HepG2 (cell line): ENCODE results near the gene ZNF581. TPM values are rescaled to one million over a fixed set of nuclear protein-coding genes. Genes with fewer than 3 reads are reported as not detected.
A peak's percentile ranks its signal among the peaks of the same experiment; 100 is the strongest.

ENCODE experiments used
- ARID2 ChIP-seq: sonication (generic); formaldehyde crosslinking; IDR thresholded peaks from 2 replicates; pipeline ENCODE4 v1.8.1; 2022; ENCODE audit warnings: mild to moderate bottlenecking, missing genetic modification reagents, borderline replicate concordance
- CBFB ChIP-seq: sonication (generic); formaldehyde crosslinking; IDR thresholded peaks from 2 replicates; pipeline ENCODE4 v1.4.0; 2020; ENCODE audit warnings: missing genetic modification reagents
- FOSL1 ChIP-seq: sonication (generic); formaldehyde crosslinking; IDR thresholded peaks from 2 replicates; pipeline ENCODE4 v1.9.0; 2021; ENCODE audit warnings: missing genetic modification reagents, borderline replicate concordance
- GABPB1 ChIP-seq: IDR thresholded peaks from 2 replicates; pipeline ENCODE4 v1.6.1; 2016; ENCODE audit warnings: mild to moderate bottlenecking, missing genetic modification reagents, moderate library complexity, missing compliant biosample characterization
- NR2F6 ChIP-seq, 2 experiments: IDR thresholded peaks; 2 replicates each; pipeline ENCODE4 v1.6.1; 2016; ENCODE audit warnings: antibody characterized with exemption in 1 of 2, mild to moderate bottlenecking in 1 of 2
- RFX1 ChIP-seq: fragments of 450-650 bp; IDR thresholded peaks from 2 replicates; pipeline ENCODE4 v1.6.1; 2017
- RXRB ChIP-seq: IDR thresholded peaks from 2 replicates; pipeline ENCODE4 v1.6.1; 2016; ENCODE audit warnings: borderline replicate concordance, missing genetic modification reagents, missing compliant biosample characterization
- SIX4 ChIP-seq: sonication (generic); formaldehyde crosslinking; IDR thresholded peaks from 2 replicates; pipeline ENCODE4 v1.4.0; 2020; ENCODE audit warnings: missing genetic modification reagents
- SRF ChIP-seq: IDR thresholded peaks from 2 replicates; pipeline ENCODE4 v1.6.1; 2011; ENCODE audit warnings: mild to moderate bottlenecking, low read depth, low read length, moderate library complexity
- ZNF205 ChIP-seq: IDR thresholded peaks from 2 replicates; pipeline ENCODE4 v1.6.1; 2018; ENCODE audit warnings: missing biosample characterization, missing genetic modification reagents
- ZNF235 ChIP-seq: sonication (generic); formaldehyde crosslinking; IDR thresholded peaks from 2 replicates; pipeline ENCODE4 v1.8.1; 2023; ENCODE audit warnings: mild to moderate bottlenecking, missing genetic modification reagents, borderline replicate concordance
- ZNF280D ChIP-seq: sonication (generic); formaldehyde crosslinking; IDR thresholded peaks from 2 replicates; pipeline ENCODE4 v1.5.1; 2020; ENCODE audit warnings: mild to moderate bottlenecking, missing genetic modification reagents
- ZNF691 ChIP-seq: sonication (generic); formaldehyde crosslinking; IDR thresholded peaks from 2 replicates; pipeline ENCODE4 v1.4.0; 2020; ENCODE audit warnings: missing genetic modification reagents, low read depth, mild to moderate bottlenecking, borderline replicate concordance
- ZNF761 ChIP-seq: sonication (generic); formaldehyde crosslinking; conservative IDR thresholded peaks from 2 replicates; pipeline ENCODE4 v1.4.0; 2020; ENCODE audit warnings: mild to moderate bottlenecking, missing genetic modification reagents
- ZNF775 ChIP-seq: sonication (generic); formaldehyde crosslinking; IDR thresholded peaks from 2 replicates; pipeline ENCODE4 v1.4.0; 2020; ENCODE audit warnings: missing genetic modification reagents, mild to moderate bottlenecking, moderate library complexity, borderline replicate concordance
- polyA plus RNA-seq, 8 experiments: library from polyadenylated mRNA; depleted of rRNA in 3 of 8; stranded (reverse) in 7 of 8; unstranded in 1 of 8; fragments of >200 nt; fragmentation: Illumina TruSeq in 4 of 8; extraction: Trizol in 4 of 8; gene quantifications; 2 replicates each; pipeline versions ENCODE4 v1.2.1 to v1.2.3, GENCODE V29; 2011 to 2016; ENCODE audit warnings: low read depth in 4 of 8, missing spikeins in 1 of 8, mixed read lengths in 1 of 8; ENCODE audit not compliant: insufficient read depth in 1 of 8
- total RNA-seq, 5 experiments: library from RNA; depleted of rRNA; stranded (reverse); fragments of >200 nt; fragmentation: Illumina TruSeq; extraction: Trizol; gene quantifications; 2 replicates each; pipeline ENCODE4 v1.2.3, GENCODE V29; 2016; ENCODE audit warnings: low read depth in 1 of 5
- TF ChIP-seq, protein P1 (sequence below): sonication (generic); formaldehyde crosslinking; IDR thresholded peaks from 2 replicates; pipeline ENCODE4 v1.4.0; 2020; ENCODE audit warnings: mild to moderate bottlenecking, missing genetic modification reagents
- TF ChIP-seq, protein P2 (sequence below), 2 experiments: fragments of 450-650 bp in 1 of 2; sonication (generic) in 1 of 2; formaldehyde crosslinking; IDR thresholded peaks; 2 replicates each; pipeline versions ENCODE4 v1.5.0 to v1.8.0; 2020 to 2022; ENCODE audit warnings: mild to moderate bottlenecking in 1 of 2, missing genetic modification reagents in 1 of 2
- TF ChIP-seq, protein P3 (sequence below): sonication (generic); formaldehyde crosslinking; conservative IDR thresholded peaks from 2 replicates; pipeline ENCODE4 v1.8.0; 2022; ENCODE audit warnings: mild to moderate bottlenecking, moderate library complexity, missing genetic modification reagents

Gene ZNF581
- total and polyA plus RNA-seq, 2 of the 13 experiments (the other 11 are each of a cell fraction or from before 2014, with no cell fraction given), result 19.6 to 49.5 TPM

GRCh38 chr19:55643003-55643886, at the start of gene ZNF581 (continued):
- TF ChIP-seq FOSL1 (CRISPR knock-in tag) (no peak), RXRB (CRISPR knock-in tag) (peak; percentile 66; the same call in 1 of the 2 replicates), ZNF691 (CRISPR knock-in tag) (peak; percentile 83; the same call in 1 of the 2 replicates), ZNF235 (CRISPR knock-in tag) (0 out of 2 replicates have a peak, but pooled peaks have one; percentile 47), ZNF280D (CRISPR knock-in tag) (peak; percentile 33; the same call in 1 of the 2 replicates), RFX1 (no peak), ZNF775 (CRISPR knock-in tag) (peak; percentile 90), SIX4 (CRISPR knock-in tag) (0 out of 2 replicates have a peak, but pooled peaks have one; percentile 52), GABPB1 (CRISPR knock-in tag) (peak; percentile 94), ARID2 (CRISPR knock-in tag) (0 out of 2 replicates have a peak, but pooled peaks have one; percentile 28), ZNF761 (CRISPR knock-in tag) (peak; percentile 48; the same call in 1 of the 2 replicates), SRF (0 out of 2 replicates have a peak, but pooled peaks have one; percentile 39), NR2F6 (IDR thresholded peaks at IDR 0.05) (no peak), NR2F6 (CRISPR knock-in tag; IDR thresholded peaks at IDR 0.05) (peak; percentile 43; the same call in 1 of the 2 replicates), CBFB (CRISPR knock-in tag) (peak; percentile 25; the same call in 1 of the 2 replicates), ZNF205 (CRISPR knock-in tag) (peak; percentile 70; the same call in 1 of the 2 replicates)
- TF ChIP-seq, protein P1, sequence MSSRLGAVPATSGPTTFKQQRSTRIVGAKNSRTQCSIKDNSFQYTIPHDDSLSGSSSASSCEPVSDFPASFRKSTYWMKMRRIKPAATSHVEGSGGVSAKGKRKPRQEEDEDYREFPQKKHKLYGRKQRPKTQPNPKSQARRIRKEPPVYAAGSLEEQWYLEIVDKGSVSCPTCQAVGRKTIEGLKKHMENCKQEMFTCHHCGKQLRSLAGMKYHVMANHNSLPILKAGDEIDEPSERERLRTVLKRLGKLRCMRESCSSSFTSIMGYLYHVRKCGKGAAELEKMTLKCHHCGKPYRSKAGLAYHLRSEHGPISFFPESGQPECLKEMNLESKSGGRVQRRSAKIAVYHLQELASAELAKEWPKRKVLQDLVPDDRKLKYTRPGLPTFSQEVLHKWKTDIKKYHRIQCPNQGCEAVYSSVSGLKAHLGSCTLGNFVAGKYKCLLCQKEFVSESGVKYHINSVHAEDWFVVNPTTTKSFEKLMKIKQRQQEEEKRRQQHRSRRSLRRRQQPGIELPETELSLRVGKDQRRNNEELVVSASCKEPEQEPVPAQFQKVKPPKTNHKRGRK (CRISPR knock-in tag), result no peak
- TF ChIP-seq, protein P2, sequence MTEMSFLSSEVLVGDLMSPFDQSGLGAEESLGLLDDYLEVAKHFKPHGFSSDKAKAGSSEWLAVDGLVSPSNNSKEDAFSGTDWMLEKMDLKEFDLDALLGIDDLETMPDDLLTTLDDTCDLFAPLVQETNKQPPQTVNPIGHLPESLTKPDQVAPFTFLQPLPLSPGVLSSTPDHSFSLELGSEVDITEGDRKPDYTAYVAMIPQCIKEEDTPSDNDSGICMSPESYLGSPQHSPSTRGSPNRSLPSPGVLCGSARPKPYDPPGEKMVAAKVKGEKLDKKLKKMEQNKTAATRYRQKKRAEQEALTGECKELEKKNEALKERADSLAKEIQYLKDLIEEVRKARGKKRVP (CRISPR knock-in tag; IDR thresholded peaks at IDR 0.05), result 0 out of 4 replicates have a peak, but pooled peaks of 1 of the 2 experiments have one; percentile 12
- TF ChIP-seq, protein P3, sequence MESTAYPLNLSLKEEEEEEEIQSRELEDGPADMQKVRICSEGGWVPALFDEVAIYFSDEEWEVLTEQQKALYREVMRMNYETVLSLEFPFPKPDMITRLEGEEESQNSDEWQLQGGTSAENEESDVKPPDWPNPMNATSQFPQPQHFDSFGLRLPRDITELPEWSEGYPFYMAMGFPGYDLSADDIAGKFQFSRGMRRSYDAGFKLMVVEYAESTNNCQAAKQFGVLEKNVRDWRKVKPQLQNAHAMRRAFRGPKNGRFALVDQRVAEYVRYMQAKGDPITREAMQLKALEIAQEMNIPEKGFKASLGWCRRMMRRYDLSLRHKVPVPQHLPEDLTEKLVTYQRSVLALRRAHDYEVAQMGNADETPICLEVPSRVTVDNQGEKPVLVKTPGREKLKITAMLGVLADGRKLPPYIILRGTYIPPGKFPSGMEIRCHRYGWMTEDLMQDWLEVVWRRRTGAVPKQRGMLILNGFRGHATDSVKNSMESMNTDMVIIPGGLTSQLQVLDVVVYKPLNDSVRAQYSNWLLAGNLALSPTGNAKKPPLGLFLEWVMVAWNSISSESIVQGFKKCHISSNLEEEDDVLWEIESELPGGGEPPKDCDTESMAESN (CRISPR knock-in tag), result peak; percentile 31; the same call in 1 of the 2 replicates
